HepG2 (cell line): ENCODE results near the gene RUVBL2.
"Not testable (repeated sequence)": the region's sequence is repeated elsewhere in the genome, so short reads cannot be mapped to it uniquely, and the experiment has no call there.

Experiments
- ZNF232 ChIP-seq: sonication (generic); formaldehyde crosslinking; IDR thresholded peaks from 2 replicates; pipeline ENCODE4 v1.4.0; 2020; ENCODE audit warnings: missing genetic modification reagents, borderline replicate concordance
- TF ChIP-seq, protein P1 (sequence below): IDR thresholded peaks from 2 replicates; pipeline ENCODE4 v1.6.1; 2016; ENCODE audit warnings: low read depth, borderline replicate concordance
- TF ChIP-seq, protein P2 (sequence below): sonication (generic); formaldehyde crosslinking; IDR thresholded peaks from 2 replicates; pipeline ENCODE4 v1.8.1; 2022; ENCODE audit warnings: mild to moderate bottlenecking, missing genetic modification reagents
- TF ChIP-seq, protein P3 (sequence below): IDR thresholded peaks from 2 replicates; pipeline ENCODE4 v1.6.1; 2012; ENCODE audit warnings: inconsistent platforms

DNA sequence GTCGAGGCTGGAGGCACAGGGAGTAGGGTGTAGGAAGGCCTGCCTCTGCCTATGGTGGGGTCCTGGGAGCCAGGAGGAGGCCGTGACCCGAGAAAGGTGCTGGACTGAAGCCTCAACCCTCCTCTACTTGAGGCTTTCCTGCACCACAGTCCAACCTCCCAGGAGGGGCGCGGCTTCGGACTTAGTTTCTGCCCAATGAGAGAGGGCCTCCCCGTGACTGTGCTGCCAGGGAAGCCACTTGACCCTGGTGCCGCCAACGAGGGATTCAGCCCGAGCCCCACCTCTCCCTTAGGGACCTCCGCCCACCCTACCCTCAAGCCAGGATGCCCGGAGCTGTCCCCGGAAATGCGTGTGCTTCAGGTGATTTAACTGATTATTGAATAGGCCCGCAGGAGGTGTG lies 30.5 kb downstream of the RUVBL2 start, which contains the start of gene CGB3:
- TF ChIP-seq, protein P1, sequence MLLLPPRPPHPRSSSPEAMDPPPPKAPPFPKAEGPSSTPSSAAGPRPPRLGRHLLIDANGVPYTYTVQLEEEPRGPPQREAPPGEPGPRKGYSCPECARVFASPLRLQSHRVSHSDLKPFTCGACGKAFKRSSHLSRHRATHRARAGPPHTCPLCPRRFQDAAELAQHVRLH (CRISPR knock-in tag): not testable (repeated sequence)
- TF ChIP-seq ZNF232 (CRISPR knock-in tag): not testable (repeated sequence)
- TF ChIP-seq, protein P2, sequence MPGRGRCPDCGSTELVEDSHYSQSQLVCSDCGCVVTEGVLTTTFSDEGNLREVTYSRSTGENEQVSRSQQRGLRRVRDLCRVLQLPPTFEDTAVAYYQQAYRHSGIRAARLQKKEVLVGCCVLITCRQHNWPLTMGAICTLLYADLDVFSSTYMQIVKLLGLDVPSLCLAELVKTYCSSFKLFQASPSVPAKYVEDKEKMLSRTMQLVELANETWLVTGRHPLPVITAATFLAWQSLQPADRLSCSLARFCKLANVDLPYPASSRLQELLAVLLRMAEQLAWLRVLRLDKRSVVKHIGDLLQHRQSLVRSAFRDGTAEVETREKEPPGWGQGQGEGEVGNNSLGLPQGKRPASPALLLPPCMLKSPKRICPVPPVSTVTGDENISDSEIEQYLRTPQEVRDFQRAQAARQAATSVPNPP (CRISPR knock-in tag): not testable (repeated sequence)
- TF ChIP-seq, protein P3, sequence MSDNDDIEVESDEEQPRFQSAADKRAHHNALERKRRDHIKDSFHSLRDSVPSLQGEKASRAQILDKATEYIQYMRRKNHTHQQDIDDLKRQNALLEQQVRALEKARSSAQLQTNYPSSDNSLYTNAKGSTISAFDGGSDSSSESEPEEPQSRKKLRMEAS: not testable (repeated sequence)
